GM12878 (cell line): ENCODE results near the gene GMCL2. TPM values are rescaled to one million over a fixed set of nuclear protein-coding genes. Genes with fewer than 3 reads are reported as not detected.

Experiments
- ATAC-seq: fragments of 200-7000 bp; cut with Tn5 transposase; 3 replicates; pipeline ENCODE4 v1.9.1; 2020; ENCODE audit warnings: mild to moderate bottlenecking, moderate library complexity
- BruUV-seq: library from RNA; stranded (reverse); fragments of 400-500 nt; replicated peaks from 2 replicates; lab custom pipeline; 2021; lab: Mats Ljungman, UMichigan
- CTCF ChIA-PET: fragments of 300-600 bp; sonication (Branson Sonifier 250); formaldehyde crosslinking; extraction: SDS; loops from one replicate; lab custom pipeline; 2021; ENCODE audit warnings: inconsistent platforms; lab: Yijun Ruan, JAX
- POLR2A ChIA-PET: fragments of 350-600 bp; formaldehyde crosslinking; extraction: SDS; loops from one replicate; lab custom pipeline; 2021; ENCODE audit warnings: inconsistent platforms; lab: Charles Lee
- RAD21 ChIA-PET: fragments of 300-600 bp; sonication (Branson Sonifier 250); formaldehyde crosslinking; loops from one replicate; lab custom pipeline; 2023; ENCODE audit warnings: antibody characterized with exemption; ENCODE audit not compliant: unreplicated experiment; lab: Charles Lee
- SMC1A ChIA-PET: fragments of 300-600 bp; sonication (Branson Sonifier 250); formaldehyde crosslinking; loops from one replicate; lab custom pipeline; 2023; ENCODE audit not compliant: unreplicated experiment, uncharacterized antibody; lab: Charles Lee
- DNase-seq: peaks from one replicate; pipeline ENCODE4 v3.0.0-alpha.2; 2011; ENCODE audit warnings: low read depth, low spot score
- FAIRE-seq: peaks from 3 replicates; lab custom pipeline; 2011; peaks lifted over from hg19 to GRCh38; lab: Jason Lieb, UNC
- H2AFZ ChIP-seq: 2 replicates; pipeline ENCODE4 v1.6.0; 2011; ENCODE audit warnings: low read depth, low read length, control low read depth; ENCODE audit not compliant: control insufficient read depth
- H3K27ac ChIP-seq: 2 replicates; pipeline ENCODE4 v1.5.1; 2011; ENCODE audit warnings: control low read depth; ENCODE audit not compliant: control insufficient read depth, insufficient read depth
- H3K27me3 ChIP-seq, 2 experiments: replicated peaks in 1 of 2; 2 replicates each; pipeline versions ENCODE4 v1.6.0 to v1.6.1; 2011; ENCODE audit warnings: low read length in 1 of 2; ENCODE audit not compliant: control insufficient read depth in 2 of 2, insufficient read depth in 2 of 2
- H3K36me3 ChIP-seq, 2 experiments: 2 replicates each; pipeline ENCODE4 v1.5.1; 2011; ENCODE audit warnings: low read length in 1 of 2; ENCODE audit not compliant: control insufficient read depth in 2 of 2, insufficient read depth in 2 of 2
- H3K4me1 ChIP-seq: 2 replicates; pipeline ENCODE4 v1.6.1; 2011; ENCODE audit warnings: mild to moderate bottlenecking, low read length, moderate library complexity, mixed read lengths; ENCODE audit not compliant: control insufficient read depth, insufficient read depth
- H3K4me2 ChIP-seq: 2 replicates; pipeline ENCODE4 v1.6.0; 2011; ENCODE audit warnings: control low read depth; ENCODE audit not compliant: control insufficient read depth, insufficient read depth
- H3K4me3 ChIP-seq: fragments of 200-600 bp; sonication (generic); 2 replicates; pipeline ENCODE4 v1.5.1; 2016
- H3K79me2 ChIP-seq: 2 replicates; pipeline ENCODE4 v1.6.0; 2011; ENCODE audit warnings: low read length; ENCODE audit not compliant: control insufficient read depth, insufficient read depth
- H3K9ac ChIP-seq: 2 replicates; pipeline ENCODE4 v1.8.0; 2011; ENCODE audit warnings: low read length, control low read depth, mixed read lengths; ENCODE audit not compliant: control insufficient read depth, insufficient read depth
- H3K9me3 ChIP-seq: replicated peaks from 3 replicates; pipeline ENCODE4 v1.5.1; 2011; ENCODE audit warnings: mild to moderate bottlenecking, low read length; ENCODE audit not compliant: control insufficient read depth, insufficient read depth
- H4K20me1 ChIP-seq: 2 replicates; pipeline ENCODE4 v1.6.0; 2011; ENCODE audit not compliant: control insufficient read depth, insufficient read depth
- ASH2L ChIP-seq: fragments of 300-600, 200-600 bp; sonication (generic); IDR thresholded peaks from 2 replicates; pipeline ENCODE4 v1.6.1; 2017; ENCODE audit warnings: low read depth, mild to moderate bottlenecking, borderline replicate concordance
- CTCF ChIP-seq, 3 experiments: IDR thresholded peaks in 2 of 3; conservative IDR thresholded peaks in 1 of 3; 2 replicates each; pipeline ENCODE4 v1.5.1; 2011; ENCODE audit warnings: low read depth in 3 of 3, low read length in 3 of 3, mild to moderate bottlenecking in 3 of 3, control low read depth in 2 of 3, moderate library complexity in 2 of 3, inconsistent platforms in 1 of 3, mixed read lengths in 1 of 3; ENCODE audit not compliant: control insufficient read depth in 2 of 3, insufficient read depth in 1 of 3; ENCODE audit errors: extremely low read depth in 1 of 3
- HDAC2 ChIP-seq: fragments of 200-600 bp; sonication (generic); IDR thresholded peaks from 2 replicates; pipeline ENCODE4 v1.6.1; 2017
- IKZF2 ChIP-seq, 2 experiments: fragments of 450-650 bp; IDR thresholded peaks; 2 replicates each; pipeline ENCODE4 v1.6.1; 2017; ENCODE audit warnings: mild to moderate bottlenecking in 2 of 2, moderate library complexity in 2 of 2
- IRF4 ChIP-seq: IDR thresholded peaks from 2 replicates; pipeline ENCODE4 v1.6.1; 2011; ENCODE audit warnings: low read depth, low read length
- NFXL1 ChIP-seq: fragments of 450-650 bp; IDR thresholded peaks from 2 replicates; pipeline ENCODE4 v1.6.1; 2017; ENCODE audit warnings: antibody characterized with exemption, mild to moderate bottlenecking, borderline replicate concordance
- NRF1 ChIP-seq: conservative IDR thresholded peaks from 2 replicates; pipeline ENCODE4 v1.6.1; 2011; ENCODE audit warnings: mild to moderate bottlenecking, low read depth, low read length, improper control_type of control experiment
- RAD21 ChIP-seq: IDR thresholded peaks from 2 replicates; pipeline ENCODE4 v1.6.1; 2011; ENCODE audit warnings: mild to moderate bottlenecking, low read depth, low read length, moderate library complexity; ENCODE audit not compliant: insufficient read depth
- STAT1 ChIP-seq: fragments of 450-650 bp; conservative IDR thresholded peaks from 2 replicates; pipeline ENCODE4 v1.6.1; 2014; ENCODE audit warnings: antibody characterized with exemption, mild to moderate bottlenecking
- TCF7 ChIP-seq: IDR thresholded peaks from 2 replicates; pipeline ENCODE4 v1.6.1; 2014; ENCODE audit warnings: antibody characterized with exemption, borderline replicate concordance
- USF1 ChIP-seq: IDR thresholded peaks from 2 replicates; pipeline ENCODE4 v1.6.1; 2011; ENCODE audit warnings: borderline replicate concordance, low read depth, mild to moderate bottlenecking, moderate library complexity, mixed read lengths, low read length; ENCODE audit not compliant: insufficient read depth; ENCODE audit errors: extremely low read length
- USF2 ChIP-seq: IDR thresholded peaks from 2 replicates; pipeline ENCODE4 v1.6.1; 2011; ENCODE audit warnings: low read depth, low read length, improper control_type of control experiment, borderline replicate concordance
- ZNF217 ChIP-seq: fragments of 450-650 bp; IDR thresholded peaks from 2 replicates; pipeline ENCODE4 v1.6.1; 2017; ENCODE audit warnings: antibody characterized with exemption, mild to moderate bottlenecking
- WGBS: methylation state at CpG from one replicate; pipeline ENCODE4 v1.1.6; 2016; ENCODE audit warnings: low lambda C conversion rate; ENCODE audit not compliant: insufficient replicate concordance, insufficient coverage; ENCODE audit errors: missing lambda C conversion rate; 5-methylcytosine and 5-hydroxymethylcytosine counted together
- in situ Hi-C: fragments of 300-500 bp; cut with MboI; formaldehyde crosslinking; loops from 9 replicates; pipeline ENCODE4 v1.14.3; 2018; ENCODE audit warnings: mixed read lengths
- intact Hi-C: fragments of 100-400 bp; cut with micrococcal nuclease; formaldehyde crosslinking; loops from one replicate; pipeline ENCODE4 v1.14.2; 2022; ENCODE audit not compliant: unreplicated experiment
- polyA plus RNA-seq, 11 experiments: library from polyadenylated mRNA; depleted of rRNA in 4 of 11; unstranded in 6 of 11; stranded (reverse) in 5 of 11; fragments of >200 nt; fragmentation: Nextera tagmentation in 4 of 11; fragmentation: Illumina TruSeq in 1 of 11; extraction: Ambion mirVana in 4 of 11; extraction: Trizol in 1 of 11; gene quantifications; 1 replicate in 1 of 11; 2 replicates in 10 of 11; pipeline versions ENCODE4 v1.2.1 to v1.2.3, GENCODE V29; 2011 to 2016; ENCODE audit warnings: inconsistent platforms in 2 of 11, missing spikeins in 2 of 11, low read depth in 1 of 11
- total RNA-seq, 4 experiments: library from RNA; depleted of rRNA in 3 of 4; stranded (reverse); fragments of >200 nt in 3 of 4; fragmentation: Illumina TruSeq in 1 of 4; extraction: Trizol in 1 of 4; gene quantifications; 2 replicates each; pipeline versions ENCODE4 v1.2.1 to v1.2.3, GENCODE V29; 2013 to 2021

The GMCL2 gene
- total and polyA plus RNA-seq, 10 of the 15 experiments (the other 5 are each of a cell fraction or from before 2014, with no cell fraction given), result 0.07 TPM; not detected in 9

- TF ChIP-seq ASH2L (no peak), CTCF (IDR thresholded peaks at IDR 0.05 in 2 of 3, conservative IDR thresholded peaks at IDR 0.05 in 1 of 3; ENCODE audit: control insufficient read depth in 2 of 3, extremely low read depth in 1 of 3, insufficient read depth in 1 of 3, low read depth in 3 of 3, low read length in 3 of 3) (peak; percentile 28 to 56 (median 53); a peak in 5 of 6 replicates)
- TF ChIP-seq, all 136 proteins: peak for 1
- Histone ChIP-seq H3K9ac (no peak overlapping the region), H3K4me2 (no peak overlapping the region), H3K9me3 (no peaks in the 10 kb centered on the region), H3K36me3 (no peaks in the 10 kb centered on the region), H3K4me3 (no peak overlapping the region), H3K27ac (no peak overlapping the region), H3K27me3 (peaks cover 0 to 5% of the 10 kb centered on the region in 2 experiments; a peak in 3 of 4 replicates), H3K4me1 (no peaks in the 10 kb centered on the region), H4K20me1 (no peaks in the 10 kb centered on the region), H2AFZ (no peak overlapping the region), H3K79me2 (no peaks in the 10 kb centered on the region)
- WGBS, result 66% methylated on average over 8 of the region's 8 CpGs
- FAIRE-seq (no peak), DNase-seq (no peak), ATAC-seq (peak; percentile 86)
- SMC1A ChIA-PET, result no interaction called here
- in situ Hi-C loops, result no loop called here
- RAD21 ChIA-PET, result no interaction called here
- CTCF ChIA-PET, result interaction anchor here (0.7 to 1.9 kb wide), 4 partner anchors 12 to 34 kb away, joined by 3 to 7 read pairs (median 3); no protein-coding TSS in a partner anchor
- no TSS peak for BruUV-seq
- intact Hi-C loops, result no loop called here
- POLR2A ChIA-PET, result interaction anchor here (0.6 kb wide), 1 partner anchor 647 kb away, joined by 3 read pairs; no protein-coding TSS in a partner anchor
Measured at GRCh38 chr5:178196986-178197385, 9.8 kb upstream of the GMCL2 start.

- RAD21 ChIA-PET, result no interaction called here
- Histone ChIP-seq H3K27ac (no peak overlapping the region), H3K27me3 (peaks cover 0 to 5% of the 10 kb centered on the region in 2 experiments; a peak in 3 of 4 replicates), H3K4me1 (no peaks in the 10 kb centered on the region), H3K9me3 (no peaks in the 10 kb centered on the region), H3K4me2 (no peak overlapping the region), H4K20me1 (no peaks in the 10 kb centered on the region), H3K4me3 (no peak overlapping the region), H3K36me3 (no peaks in the 10 kb centered on the region), H3K9ac (no peak overlapping the region), H2AFZ (no peak overlapping the region), H3K79me2 (no peaks in the 10 kb centered on the region)
- SMC1A ChIA-PET, result no interaction called here
- FAIRE-seq, result no peak
- no peak; the same call in 2 of the 3 replicates for ATAC-seq
- BruUV-seq, result no TSS peak
- CTCF ChIA-PET, result interaction anchor here (0.7 to 1.9 kb wide), 3 partner anchors 11 to 18 kb away, joined by 3 to 7 read pairs (median 3); no protein-coding TSS in a partner anchor
- 53% methylated on average over 7 of the region's 7 CpGs for WGBS
- TF ChIP-seq TCF7 (no peak), HDAC2 (no peak), IKZF2 (IDR thresholded peaks at IDR 0.05) (no peak), NFXL1 (no peak), NRF1 (no peak), ZNF217 (no peak), RAD21 (no peak), USF2 (no peak), IRF4 (no peak), USF1 (no peak), STAT1 (no peak)
- POLR2A ChIA-PET, result interaction anchor here (0.6 kb wide), 1 partner anchor 647 kb away, joined by 3 read pairs; no protein-coding TSS in a partner anchor
- in situ Hi-C loops, result no loop called here
- intact Hi-C loops, result no loop called here
- no peak for DNase-seq
Measured at GRCh38 chr5:178196281-178196812, 9.2 kb upstream of the GMCL2 start.
